ENCODE data around the gene TSSC4.

The TSSC4 gene

DNA sequence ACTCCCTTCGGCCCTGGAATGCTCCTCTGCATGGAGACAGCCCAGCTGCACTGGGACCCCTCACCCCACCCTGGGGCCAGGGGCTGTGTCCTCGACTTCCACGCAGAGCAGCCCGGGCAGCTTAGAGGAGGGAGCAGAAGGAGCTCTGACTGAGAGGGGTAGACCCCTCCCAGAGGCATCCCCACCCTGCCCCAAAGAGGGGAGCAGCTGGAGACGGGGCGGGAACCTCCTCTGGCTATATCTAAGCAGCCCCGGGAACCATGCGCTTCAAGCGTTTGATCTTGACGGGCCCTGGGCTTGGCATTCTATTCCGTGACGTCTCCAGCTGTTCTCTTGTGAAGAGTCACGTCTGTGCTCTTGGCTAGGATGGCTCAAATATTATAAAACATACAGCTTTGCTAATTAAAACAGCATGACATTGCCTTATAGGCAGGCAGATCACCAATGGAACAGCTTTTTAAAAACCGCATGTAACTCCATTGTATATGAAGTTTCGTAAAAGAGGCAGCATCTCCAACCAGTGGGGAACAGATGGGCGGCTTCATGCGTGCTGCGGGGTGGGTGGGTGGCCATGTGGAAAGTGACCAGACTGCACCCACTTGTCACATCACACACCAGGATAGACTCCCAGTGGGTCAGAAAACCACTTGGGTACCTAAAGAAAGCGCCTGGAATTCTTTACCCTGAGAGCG is 51.9 kb downstream of the TSSC4 start:
- DNase-seq (ENCODE audit: low read depth): no peak
- H3K4me3 ChIP-seq (ENCODE audit: low read length): no peak overlapping the region
- TF ChIP-seq, protein P1, sequence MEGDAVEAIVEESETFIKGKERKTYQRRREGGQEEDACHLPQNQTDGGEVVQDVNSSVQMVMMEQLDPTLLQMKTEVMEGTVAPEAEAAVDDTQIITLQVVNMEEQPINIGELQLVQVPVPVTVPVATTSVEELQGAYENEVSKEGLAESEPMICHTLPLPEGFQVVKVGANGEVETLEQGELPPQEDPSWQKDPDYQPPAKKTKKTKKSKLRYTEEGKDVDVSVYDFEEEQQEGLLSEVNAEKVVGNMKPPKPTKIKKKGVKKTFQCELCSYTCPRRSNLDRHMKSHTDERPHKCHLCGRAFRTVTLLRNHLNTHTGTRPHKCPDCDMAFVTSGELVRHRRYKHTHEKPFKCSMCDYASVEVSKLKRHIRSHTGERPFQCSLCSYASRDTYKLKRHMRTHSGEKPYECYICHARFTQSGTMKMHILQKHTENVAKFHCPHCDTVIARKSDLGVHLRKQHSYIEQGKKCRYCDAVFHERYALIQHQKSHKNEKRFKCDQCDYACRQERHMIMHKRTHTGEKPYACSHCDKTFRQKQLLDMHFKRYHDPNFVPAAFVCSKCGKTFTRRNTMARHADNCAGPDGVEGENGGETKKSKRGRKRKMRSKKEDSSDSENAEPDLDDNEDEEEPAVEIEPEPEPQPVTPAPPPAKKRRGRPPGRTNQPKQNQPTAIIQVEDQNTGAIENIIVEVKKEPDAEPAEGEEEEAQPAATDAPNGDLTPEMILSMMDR (conservative IDR thresholded peaks at IDR 0.05; ENCODE audit: low read depth, low read length): no peak

DNA sequence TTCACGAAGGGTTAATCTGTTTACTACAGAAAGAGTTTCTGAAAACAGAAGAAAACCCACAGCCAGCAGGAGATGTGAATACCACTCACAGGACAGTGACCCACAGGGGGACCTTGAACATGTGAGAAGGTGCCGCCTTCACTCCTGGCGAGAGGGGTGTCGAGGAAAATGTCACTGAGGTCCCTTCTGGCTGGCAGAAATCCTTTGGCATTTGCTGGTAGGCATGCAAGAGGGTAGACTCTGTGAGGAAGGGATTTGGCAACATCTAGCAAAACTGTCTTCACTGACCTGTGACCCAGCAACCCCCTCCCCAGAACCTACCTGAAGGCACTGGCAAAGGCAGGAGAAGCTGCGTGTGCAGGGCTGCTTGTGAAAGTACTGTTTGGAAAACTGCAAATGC is 52.9 kb downstream of the TSSC4 start:
- TF ChIP-seq, protein P1 (conservative IDR thresholded peaks at IDR 0.05; ENCODE audit: low read depth, low read length): no peak
- H3K4me3 ChIP-seq (ENCODE audit: low read length): no peak overlapping the region
- no peak for DNase-seq (ENCODE audit: low read depth)

All from retinal pigment epithelial cell (primary cell).